Measurements from ENCODE around the gene HEXD.

The HEXD gene

DNA sequence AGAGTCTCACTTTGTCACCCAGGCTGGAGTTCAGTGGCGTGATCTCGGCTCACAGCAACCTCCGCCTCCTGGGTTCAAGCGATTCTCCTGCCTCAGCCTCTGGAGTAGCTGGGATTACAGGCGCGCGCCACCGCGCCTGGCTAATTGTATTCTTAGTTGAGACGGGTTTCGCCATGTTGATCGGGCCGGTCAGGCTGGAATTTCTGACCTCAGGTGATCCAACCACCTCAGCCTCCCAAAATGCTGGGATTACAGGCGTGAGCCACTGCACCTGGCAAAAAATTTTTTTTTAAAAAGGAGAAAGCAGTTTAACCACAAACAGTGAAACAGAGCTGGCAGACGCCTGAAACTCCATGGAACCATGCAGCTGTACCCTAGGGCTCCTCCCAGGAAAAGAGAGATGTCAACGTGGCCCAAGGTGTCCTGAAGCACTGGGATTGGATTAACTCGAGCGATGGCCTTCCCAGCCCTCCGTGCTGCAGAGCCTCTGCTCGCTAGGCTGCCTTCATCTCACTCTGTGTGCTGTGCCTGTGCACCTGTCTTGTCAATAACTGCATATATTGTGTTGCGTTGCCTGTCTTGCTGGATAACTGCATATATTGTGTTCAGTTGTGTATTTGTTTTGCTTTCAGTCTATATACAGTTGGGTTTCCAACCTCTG is 71.8 kb downstream of the HEXD start:
- DNase-seq (ENCODE audit: low read depth), result no peak

DNA sequence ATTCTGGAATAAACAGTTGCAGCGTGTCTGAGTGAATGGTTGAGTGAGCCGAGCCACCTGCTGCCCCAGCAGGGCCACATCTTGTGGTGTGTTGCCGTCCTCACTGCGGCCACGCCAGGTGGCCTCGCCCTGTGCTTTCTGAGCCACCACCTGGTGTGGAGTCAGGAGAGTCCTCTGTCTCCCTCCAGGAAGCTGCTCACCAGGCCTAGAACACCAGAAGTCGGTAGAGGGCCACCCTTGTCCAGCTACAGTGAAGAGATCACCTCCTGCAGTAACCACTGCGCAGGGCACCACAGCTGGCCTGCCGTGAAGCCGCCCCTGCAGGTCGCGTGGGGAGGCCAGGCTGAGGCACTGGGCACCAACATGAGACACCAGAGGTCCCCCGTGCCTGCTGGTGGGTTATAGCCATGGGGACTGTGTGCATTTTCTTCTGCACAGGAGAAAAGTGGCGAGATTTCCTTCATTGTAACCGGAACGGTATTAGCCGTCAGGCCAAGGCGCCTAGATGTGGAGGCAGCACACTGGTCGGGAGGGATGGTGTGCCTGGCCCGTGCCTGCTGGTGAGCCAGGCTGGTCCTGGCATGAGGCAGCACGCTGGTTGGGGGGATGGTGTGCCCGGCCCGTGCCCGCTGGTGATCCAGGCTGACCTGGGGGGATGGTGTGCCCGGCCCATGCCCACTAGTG is 72.5 kb downstream of the HEXD start:
- DNase-seq (ENCODE audit: low read depth), result no peak

DNA sequence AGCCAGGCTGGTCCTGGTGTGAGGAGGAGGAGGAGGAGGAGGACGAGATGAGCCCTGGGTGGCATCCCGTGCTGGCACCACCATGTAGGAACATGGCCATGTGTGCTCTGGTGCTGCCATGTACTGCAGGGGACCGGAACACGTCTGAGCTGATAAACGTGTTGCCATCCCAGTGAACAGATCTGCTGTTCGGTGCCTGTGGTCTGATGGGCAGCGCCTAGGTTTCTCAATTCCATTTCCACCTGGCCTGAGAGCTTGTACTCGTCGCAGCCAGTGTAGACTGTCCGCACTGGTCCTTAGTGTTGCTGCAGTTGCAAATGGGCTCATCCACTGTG is 73.0 kb downstream of the HEXD start:
- DNase-seq (ENCODE audit: low read depth), result no peak

GRCh38 chr17:82491533-82491932 is 73.4 kb downstream of the HEXD start:
- DNase-seq (ENCODE audit: low read depth), result no peak
